ENCODE results near the gene STPG1.

Gene STPG1

GRCh38 chr1:24363994-24364393 lies 49.6 kb downstream of the STPG1 start:
- no peak for TF ChIP-seq CTCF (conservative IDR thresholded peaks at IDR 0.05; ENCODE audit: low read depth, low read length)

DNA sequence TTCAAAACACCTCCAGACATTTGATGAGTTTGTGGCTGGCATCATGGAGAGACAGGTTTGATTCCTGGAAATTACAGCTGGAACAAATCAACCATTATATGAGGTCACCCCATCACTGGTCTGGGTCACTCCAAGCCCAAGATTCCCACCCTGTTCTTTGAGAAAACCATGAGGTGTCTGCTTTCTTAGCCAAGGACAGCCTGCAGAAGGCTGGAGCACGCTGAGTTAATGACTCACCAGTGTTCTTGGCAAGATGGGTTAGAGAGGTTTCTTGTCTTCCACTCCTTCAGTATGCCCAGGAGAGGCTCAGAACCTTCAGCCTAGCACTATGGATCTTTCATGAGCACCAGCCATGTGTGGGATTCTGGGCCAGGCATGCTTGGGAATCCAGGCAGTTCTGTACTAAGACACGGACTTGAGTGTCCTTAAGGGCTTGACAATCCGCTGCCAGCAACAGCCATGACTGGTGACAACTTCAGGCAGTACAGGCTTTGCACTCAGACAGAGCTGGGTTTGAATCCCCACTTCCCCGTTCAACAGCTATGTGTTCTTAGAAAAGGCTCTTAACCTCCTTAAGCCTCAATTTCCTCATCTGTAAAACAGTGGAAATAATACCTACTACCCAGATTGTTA lies 50.5 kb downstream of the STPG1 start:
- H3K4me3 ChIP-seq (ENCODE audit: low read length): no peak overlapping the region
- TF ChIP-seq CTCF (conservative IDR thresholded peaks at IDR 0.05; ENCODE audit: low read depth, low read length): no peak
- no peak for DNase-seq (ENCODE audit: low read depth)

More at GRCh38 chr1:24363994-24364393, 49.6 kb downstream of the STPG1 start:
- no peak for DNase-seq (ENCODE audit: low read depth)
- no peak overlapping the region for H3K4me3 ChIP-seq (ENCODE audit: low read length)

DNA sequence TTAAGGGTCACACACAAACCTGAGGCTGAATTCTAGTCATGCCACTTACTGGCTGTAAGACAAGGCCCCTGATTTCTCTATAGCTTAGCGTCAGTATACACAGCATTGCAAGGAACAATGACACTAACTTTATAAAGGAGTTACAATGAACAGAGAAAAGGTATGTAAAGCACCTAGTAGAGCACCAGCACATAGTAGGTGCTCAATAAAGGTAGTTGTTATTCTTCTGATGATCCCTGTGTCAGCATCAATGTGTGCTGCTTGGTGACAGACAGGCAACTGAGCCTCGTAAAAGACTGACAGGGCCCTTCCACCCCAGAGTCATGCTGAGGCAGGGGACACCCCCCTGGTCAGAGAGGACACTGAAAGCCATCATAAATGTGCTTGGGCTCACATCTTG lies 51.2 kb downstream of the STPG1 start:
- no peak overlapping the region for H3K4me3 ChIP-seq (ENCODE audit: low read length)
- DNase-seq (ENCODE audit: low read depth): no peak
- TF ChIP-seq CTCF (conservative IDR thresholded peaks at IDR 0.05; ENCODE audit: low read depth, low read length): no peak

DNA sequence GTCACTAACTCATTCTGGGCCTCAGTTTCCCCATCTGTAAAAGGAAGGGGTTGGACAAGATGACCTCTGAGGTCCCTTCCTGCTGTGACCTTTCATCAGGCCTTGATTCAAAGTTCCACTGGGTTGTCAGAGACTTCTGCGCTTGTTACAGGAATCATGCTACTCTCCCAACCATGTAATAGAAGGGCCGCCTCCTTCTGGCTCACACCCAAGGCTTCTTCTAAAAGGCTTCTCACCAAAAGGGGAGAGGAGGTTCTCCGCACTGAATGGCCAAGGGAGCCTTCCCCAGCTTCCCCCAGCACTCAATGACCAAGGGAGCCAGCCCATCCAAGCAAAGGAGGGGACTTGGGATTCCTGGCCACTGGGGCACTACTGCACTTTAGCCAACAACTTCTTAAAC lies 51.8 kb downstream of the STPG1 start:
- no peak for DNase-seq (ENCODE audit: low read depth)
- no peak for TF ChIP-seq CTCF (conservative IDR thresholded peaks at IDR 0.05; ENCODE audit: low read depth, low read length)
- H3K4me3 ChIP-seq (ENCODE audit: low read length): no peak overlapping the region

- H3K4me3 ChIP-seq (ENCODE audit: low read length): no peak overlapping the region
- no peak for TF ChIP-seq CTCF (conservative IDR thresholded peaks at IDR 0.05; ENCODE audit: low read depth, low read length)
- DNase-seq (ENCODE audit: low read depth): no peak
These were observed 52.9 kb downstream of the STPG1 start for GRCh38 chr1:24360681-24361080.

GRCh38 chr1:24357038-24357437 lies 56.5 kb downstream of the STPG1 start:
- H3K4me3 ChIP-seq (ENCODE audit: low read length): no peak overlapping the region
- DNase-seq (ENCODE audit: low read depth): no peak
- no peak for TF ChIP-seq CTCF (conservative IDR thresholded peaks at IDR 0.05; ENCODE audit: low read depth, low read length)

GRCh38 chr1:24355466-24355865 lies 58.1 kb downstream of the STPG1 start:
- H3K4me3 ChIP-seq (ENCODE audit: low read length): no peak overlapping the region
- no peak for DNase-seq (ENCODE audit: low read depth)
- no peak for TF ChIP-seq CTCF (conservative IDR thresholded peaks at IDR 0.05; ENCODE audit: low read depth, low read length)

Data from retinal pigment epithelial cell (primary cell).